ENCODE results near the gene CLRN1.

Gene CLRN1

GRCh38 chr3:151011427-151011826 lies 38.9 kb upstream of the CLRN1 start:
- peak; percentile 32 for DNase-seq (ENCODE audit: low read depth)
- no peak overlapping the region for H3K4me3 ChIP-seq (replicated peaks; ENCODE audit: low read depth, low read length)
- no peak for TF ChIP-seq CTCF (IDR thresholded peaks at IDR 0.05; ENCODE audit: low read length, missing control alignments)

- no peak for DNase-seq (ENCODE audit: low read depth)
- H3K4me3 ChIP-seq (replicated peaks; ENCODE audit: low read depth, low read length) = no peak overlapping the region
- no peak for TF ChIP-seq CTCF (IDR thresholded peaks at IDR 0.05; ENCODE audit: low read length, missing control alignments)
Measured at GRCh38 chr3:151009981-151010380, 37.5 kb upstream of the CLRN1 start.

- no peak for DNase-seq (ENCODE audit: low read depth)
- TF ChIP-seq CTCF (IDR thresholded peaks at IDR 0.05; ENCODE audit: low read length, missing control alignments) = no peak
- H3K4me3 ChIP-seq (replicated peaks; ENCODE audit: low read depth, low read length) = no peak overlapping the region
Measured at GRCh38 chr3:151009430-151009829, 36.9 kb upstream of the CLRN1 start.

- DNase-seq (ENCODE audit: low read depth) = peak; percentile 82
- H3K4me3 ChIP-seq (replicated peaks; ENCODE audit: low read depth, low read length) = no peak overlapping the region
- peak; percentile 64 for TF ChIP-seq CTCF (IDR thresholded peaks at IDR 0.05; ENCODE audit: low read length, missing control alignments)
Measured at GRCh38 chr3:151008699-151009098, 36.2 kb upstream of the CLRN1 start.

GRCh38 chr3:151003768-151004134 lies 31.2 kb upstream of the CLRN1 start:
- H3K4me3 ChIP-seq (replicated peaks; ENCODE audit: low read depth, low read length) = no peak overlapping the region
- TF ChIP-seq CTCF (IDR thresholded peaks at IDR 0.05; ENCODE audit: low read length, missing control alignments) = no peak
- no peak for DNase-seq (ENCODE audit: low read depth)

GRCh38 chr3:151003029-151003767 lies 30.7 kb upstream of the CLRN1 start:
- no peak for TF ChIP-seq CTCF (IDR thresholded peaks at IDR 0.05; ENCODE audit: low read length, missing control alignments)
- peak; percentile 33 for DNase-seq (ENCODE audit: low read depth)

More at GRCh38 chr3:151003029-151003767, 30.7 kb upstream of the CLRN1 start:
- no peak overlapping the region for H3K4me3 ChIP-seq (replicated peaks; ENCODE audit: low read depth, low read length)
